WTC11 (cell line): ENCODE measurements around the gene SNAPC4.

Source experiments
- ATF2 ChIP-seq: sonication (generic); formaldehyde crosslinking; IDR thresholded peaks from 2 replicates; pipeline ENCODE4 v1.8.1; 2022; ENCODE audit warnings: low read depth, missing genetic modification reagents, borderline replicate concordance
- ATF3 ChIP-seq: sonication (generic); formaldehyde crosslinking; conservative IDR thresholded peaks from 2 replicates; pipeline ENCODE4 v1.8.1; 2022; ENCODE audit warnings: mild to moderate bottlenecking, missing genetic modification reagents
- ATF6 ChIP-seq: sonication (generic); formaldehyde crosslinking; IDR thresholded peaks from 2 replicates; pipeline ENCODE4 v1.8.1; 2023; ENCODE audit warnings: mild to moderate bottlenecking, missing genetic modification reagents
- CTCF ChIP-seq: fragments of 200-600 bp; IDR thresholded peaks from 2 replicates; pipeline ENCODE4 v1.8.0; 2022; ENCODE audit warnings: antibody characterized with exemption
- E2F4 ChIP-seq: sonication (generic); formaldehyde crosslinking; IDR thresholded peaks from 2 replicates; pipeline ENCODE4 v1.8.1; 2022; ENCODE audit warnings: low read depth, mild to moderate bottlenecking, moderate library complexity, missing genetic modification reagents, borderline replicate concordance
- ELF4 ChIP-seq: sonication (generic); formaldehyde crosslinking; IDR thresholded peaks from 2 replicates; pipeline ENCODE4 v1.8.1; 2022; ENCODE audit warnings: low read depth, mild to moderate bottlenecking, moderate library complexity, missing genetic modification reagents
- NFYB ChIP-seq: sonication (generic); formaldehyde crosslinking; conservative IDR thresholded peaks from 2 replicates; pipeline ENCODE4 v1.8.0; 2022; ENCODE audit warnings: low read depth, missing genetic modification reagents
- NR1H2 ChIP-seq: sonication (generic); formaldehyde crosslinking; IDR thresholded peaks from 2 replicates; pipeline ENCODE4 v1.9.0; 2021; ENCODE audit warnings: mild to moderate bottlenecking, moderate library complexity, missing genetic modification reagents
- RELA ChIP-seq: sonication (generic); formaldehyde crosslinking; IDR thresholded peaks from 2 replicates; pipeline ENCODE4 v1.8.1; 2022; ENCODE audit warnings: missing genetic modification reagents, mild to moderate bottlenecking, borderline replicate concordance
- SP1 ChIP-seq: sonication (generic); formaldehyde crosslinking; conservative IDR thresholded peaks from 2 replicates; pipeline ENCODE4 v1.8.1; 2022; ENCODE audit warnings: missing genetic modification reagents
- USF1 ChIP-seq: sonication (generic); formaldehyde crosslinking; IDR thresholded peaks from 2 replicates; pipeline ENCODE4 v1.8.0; 2022; ENCODE audit warnings: mild to moderate bottlenecking, missing genetic modification reagents
- ZNF232 ChIP-seq: sonication (generic); formaldehyde crosslinking; IDR thresholded peaks from 2 replicates; pipeline ENCODE4 v1.8.0; 2022; ENCODE audit warnings: mild to moderate bottlenecking, missing genetic modification reagents
- ZNF512 ChIP-seq: sonication (generic); formaldehyde crosslinking; IDR thresholded peaks from 2 replicates; pipeline ENCODE4 v1.8.1; 2022; ENCODE audit warnings: missing genetic modification reagents, borderline replicate concordance

- no peak for TF ChIP-seq USF1 (CRISPR knock-in tag)
- no peak for TF ChIP-seq CTCF
- TF ChIP-seq ATF3 = no peak
- TF ChIP-seq ATF6 (CRISPR knock-in tag) = no peak
- no peak for TF ChIP-seq NFYB (CRISPR knock-in tag)
- no peak for TF ChIP-seq ZNF512 (CRISPR knock-in tag)
- TF ChIP-seq ELF4 (CRISPR knock-in tag) = no peak
- TF ChIP-seq SP1 = no peak
- TF ChIP-seq ATF2 (CRISPR knock-in tag) = no peak
- TF ChIP-seq NR1H2 (CRISPR knock-in tag) = no peak
- TF ChIP-seq ZNF232 (CRISPR knock-in tag) = no peak
- TF ChIP-seq E2F4 (CRISPR knock-in tag) = no peak
- no peak for TF ChIP-seq RELA (CRISPR knock-in tag)
Measured at GRCh38 chr9:136426787-136427186, 26.8 kb upstream of the SNAPC4 start.
